SK-N-SH treated with all-trans-retinoic acid at 6 μM for 48 hours (cell line): ENCODE measurements around the gene MRPL33.
A peak's percentile ranks its signal among the peaks of the same experiment; 100 is the strongest.

Experiments
- ATAC-seq: fragments of 200-7000 bp; cut with Tn5 transposase; 3 replicates; pipeline ENCODE4 v1.9.1; 2020; ENCODE audit warnings: mild to moderate bottlenecking, moderate library complexity
- ARNTL ChIP-seq: fragments of 450-650 bp; formaldehyde crosslinking; IDR thresholded peaks from 2 replicates; pipeline ENCODE4 v1.5.0; 2020; ENCODE audit warnings: low read depth, mild to moderate bottlenecking, moderate library complexity, borderline replicate concordance
- BACH2 ChIP-seq: fragments of 250-450 bp; sonication (Bioruptor Pico); IDR thresholded peaks from 2 replicates; pipeline ENCODE4 v1.9.0; 2021; ENCODE audit warnings: mild to moderate bottlenecking, borderline replicate concordance
- CSDC2 ChIP-seq: fragments of 250-450 bp; sonication (Bioruptor Pico); IDR thresholded peaks from 2 replicates; pipeline ENCODE4 v1.5.0; 2020; ENCODE audit warnings: mild to moderate bottlenecking, moderate library complexity
- ESRRG ChIP-seq: fragments of 250-450 bp; sonication (Bioruptor Pico); IDR thresholded peaks from 2 replicates; pipeline ENCODE4 v1.6.1; 2021; ENCODE audit warnings: mild to moderate bottlenecking
- GLIS3 ChIP-seq: fragments of 250-450 bp; sonication (Bioruptor Pico); IDR thresholded peaks from 2 replicates; pipeline ENCODE4 v1.5.0; 2020; ENCODE audit warnings: mild to moderate bottlenecking, moderate library complexity
- ISL1 ChIP-seq: fragments of 250-450 bp; sonication (Bioruptor Pico); IDR thresholded peaks from 2 replicates; pipeline ENCODE4 v2.1.2; 2022; ENCODE audit warnings: mild to moderate bottlenecking, moderate library complexity
- OSR1 ChIP-seq: fragments of 250-450 bp; sonication (Bioruptor Pico); IDR thresholded peaks from 2 replicates; pipeline ENCODE4 v1.8.0; 2022; ENCODE audit warnings: moderate library complexity, mild to moderate bottlenecking, inconsistent platforms
- PPARA ChIP-seq: fragments of 250-450 bp; sonication (Bioruptor Pico); IDR thresholded peaks from 2 replicates; pipeline ENCODE4 v1.5.0; 2020; ENCODE audit warnings: mild to moderate bottlenecking, borderline replicate concordance
- RARB ChIP-seq: fragments of 250-450 bp; sonication (Bioruptor Pico); IDR thresholded peaks from 2 replicates; pipeline ENCODE4 v1.8.0; 2021; ENCODE audit warnings: mild to moderate bottlenecking, moderate library complexity
- SNAI2 ChIP-seq: fragments of 250-450 bp; sonication (Bioruptor Pico); IDR thresholded peaks from 2 replicates; pipeline ENCODE4 v1.5.0; 2020; ENCODE audit warnings: mild to moderate bottlenecking, moderate library complexity
- TCF4 ChIP-seq: fragments of 250-450 bp; sonication (Bioruptor Pico); IDR thresholded peaks from 2 replicates; pipeline ENCODE4 v1.8.0; 2021; ENCODE audit warnings: mild to moderate bottlenecking, moderate library complexity, borderline replicate concordance
- TOX ChIP-seq: fragments of 250-450 bp; sonication (Bioruptor Pico); IDR thresholded peaks from 2 replicates; pipeline ENCODE4 v1.8.0; 2021; ENCODE audit warnings: mild to moderate bottlenecking, moderate library complexity, borderline replicate concordance
- ZC3H10 ChIP-seq: fragments of 250-450 bp; sonication (Bioruptor Pico); IDR thresholded peaks from 2 replicates; pipeline ENCODE4 v1.5.1; 2021; ENCODE audit warnings: mild to moderate bottlenecking, moderate library complexity
- ZFP3 ChIP-seq: fragments of 250-450 bp; sonication (Bioruptor Pico); IDR thresholded peaks from 2 replicates; pipeline ENCODE4 v1.5.0; 2020; ENCODE audit warnings: mild to moderate bottlenecking, moderate library complexity
- ZFP30 ChIP-seq: fragments of 450-650 bp; formaldehyde crosslinking; IDR thresholded peaks from 2 replicates; pipeline ENCODE4 v1.5.0; 2022; ENCODE audit warnings: mild to moderate bottlenecking, moderate library complexity
- ZNF565 ChIP-seq: fragments of 450-650 bp; formaldehyde crosslinking; conservative IDR thresholded peaks from 2 replicates; pipeline ENCODE4 v1.5.0; 2020; ENCODE audit warnings: low read depth, mild to moderate bottlenecking, moderate library complexity
- ZNF70 ChIP-seq: fragments of 450-650 bp; formaldehyde crosslinking; IDR thresholded peaks from 2 replicates; pipeline ENCODE4 v1.5.0; 2020; ENCODE audit warnings: mild to moderate bottlenecking, moderate library complexity
- ZNF8 ChIP-seq: fragments of 450-650 bp; formaldehyde crosslinking; IDR thresholded peaks from 2 replicates; pipeline ENCODE4 v1.5.0; 2020; ENCODE audit warnings: mild to moderate bottlenecking, moderate library complexity
- TF ChIP-seq, protein P1 (sequence below): fragments of 250-450 bp; sonication (Bioruptor Pico); IDR thresholded peaks from 2 replicates; pipeline ENCODE4 v1.5.1; 2020; ENCODE audit warnings: low read depth, mild to moderate bottlenecking, moderate library complexity
- TF ChIP-seq, protein P2 (sequence below): fragments of 250-450 bp; sonication (Bioruptor Pico); IDR thresholded peaks from 2 replicates; pipeline ENCODE4 v1.8.0; 2020; ENCODE audit warnings: mild to moderate bottlenecking, moderate library complexity, borderline replicate concordance
- TF ChIP-seq, protein P3 (sequence below): fragments of 250-450 bp; sonication (Bioruptor Pico); IDR thresholded peaks from 2 replicates; pipeline ENCODE4 v1.5.0; 2020; ENCODE audit warnings: mild to moderate bottlenecking, moderate library complexity

Gene MRPL33

DNA sequence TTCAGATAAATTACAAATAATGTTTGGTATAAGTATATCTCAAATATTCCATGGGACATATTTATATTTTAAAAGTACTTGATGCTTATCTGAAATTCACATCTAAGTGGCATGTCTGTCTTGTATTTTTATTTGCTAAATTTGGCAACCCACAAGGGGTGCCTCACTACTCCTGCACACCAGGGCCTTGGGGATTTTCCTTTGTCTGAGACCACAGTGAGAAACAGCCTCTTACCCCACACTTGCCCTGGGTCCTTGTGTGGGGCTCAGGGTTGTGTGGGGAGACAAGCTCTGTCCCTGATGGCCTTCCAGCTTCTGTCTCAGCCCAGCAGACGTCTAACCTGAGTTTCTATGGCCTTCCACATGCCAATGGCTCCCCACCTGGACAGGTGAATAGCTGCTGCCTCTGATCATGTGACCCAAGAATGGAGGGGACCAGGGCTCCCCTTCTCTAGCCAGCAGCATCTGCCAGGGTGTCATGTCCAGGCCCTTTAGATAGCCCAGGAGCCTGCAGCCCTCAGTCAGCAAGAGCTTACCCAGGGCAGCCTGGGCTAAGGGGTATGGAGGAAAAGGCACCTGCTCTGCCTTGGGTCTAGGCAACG, 49.5 kb upstream of the MRPL33 start (continued):
- TF ChIP-seq BACH2 (CRISPR knock-in tag) = no peak
- no peak for TF ChIP-seq ZFP3 (CRISPR knock-in tag)
- TF ChIP-seq ZNF70 = no peak
- no peak for TF ChIP-seq ISL1
- TF ChIP-seq ZNF8 (CRISPR knock-in tag) = no peak
- TF ChIP-seq RARB = no peak
- no peak for TF ChIP-seq ZNF565
- no peak for TF ChIP-seq SNAI2 (CRISPR knock-in tag)
- no peak for TF ChIP-seq ZFP30
- TF ChIP-seq, protein P1, sequence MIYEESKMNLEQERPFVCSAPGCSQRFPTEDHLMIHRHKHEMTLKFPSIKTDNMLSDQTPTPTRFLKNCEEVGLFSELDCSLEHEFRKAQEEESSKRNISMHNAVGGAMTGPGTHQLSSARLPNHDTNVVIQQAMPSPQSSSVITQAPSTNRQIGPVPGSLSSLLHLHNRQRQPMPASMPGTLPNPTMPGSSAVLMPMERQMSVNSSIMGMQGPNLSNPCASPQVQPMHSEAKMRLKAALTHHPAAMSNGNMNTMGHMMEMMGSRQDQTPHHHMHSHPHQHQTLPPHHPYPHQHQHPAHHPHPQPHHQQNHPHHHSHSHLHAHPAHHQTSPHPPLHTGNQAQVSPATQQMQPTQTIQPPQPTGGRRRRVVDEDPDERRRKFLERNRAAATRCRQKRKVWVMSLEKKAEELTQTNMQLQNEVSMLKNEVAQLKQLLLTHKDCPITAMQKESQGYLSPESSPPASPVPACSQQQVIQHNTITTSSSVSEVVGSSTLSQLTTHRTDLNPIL (CRISPR knock-in tag) = no peak
- TF ChIP-seq, protein P2, sequence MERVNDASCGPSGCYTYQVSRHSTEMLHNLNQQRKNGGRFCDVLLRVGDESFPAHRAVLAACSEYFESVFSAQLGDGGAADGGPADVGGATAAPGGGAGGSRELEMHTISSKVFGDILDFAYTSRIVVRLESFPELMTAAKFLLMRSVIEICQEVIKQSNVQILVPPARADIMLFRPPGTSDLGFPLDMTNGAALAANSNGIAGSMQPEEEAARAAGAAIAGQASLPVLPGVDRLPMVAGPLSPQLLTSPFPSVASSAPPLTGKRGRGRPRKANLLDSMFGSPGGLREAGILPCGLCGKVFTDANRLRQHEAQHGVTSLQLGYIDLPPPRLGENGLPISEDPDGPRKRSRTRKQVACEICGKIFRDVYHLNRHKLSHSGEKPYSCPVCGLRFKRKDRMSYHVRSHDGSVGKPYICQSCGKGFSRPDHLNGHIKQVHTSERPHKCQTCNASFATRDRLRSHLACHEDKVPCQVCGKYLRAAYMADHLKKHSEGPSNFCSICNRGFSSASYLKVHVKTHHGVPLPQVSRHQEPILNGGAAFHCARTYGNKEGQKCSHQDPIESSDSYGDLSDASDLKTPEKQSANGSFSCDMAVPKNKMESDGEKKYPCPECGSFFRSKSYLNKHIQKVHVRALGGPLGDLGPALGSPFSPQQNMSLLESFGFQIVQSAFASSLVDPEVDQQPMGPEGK (CRISPR knock-in tag) = no peak

DNA sequence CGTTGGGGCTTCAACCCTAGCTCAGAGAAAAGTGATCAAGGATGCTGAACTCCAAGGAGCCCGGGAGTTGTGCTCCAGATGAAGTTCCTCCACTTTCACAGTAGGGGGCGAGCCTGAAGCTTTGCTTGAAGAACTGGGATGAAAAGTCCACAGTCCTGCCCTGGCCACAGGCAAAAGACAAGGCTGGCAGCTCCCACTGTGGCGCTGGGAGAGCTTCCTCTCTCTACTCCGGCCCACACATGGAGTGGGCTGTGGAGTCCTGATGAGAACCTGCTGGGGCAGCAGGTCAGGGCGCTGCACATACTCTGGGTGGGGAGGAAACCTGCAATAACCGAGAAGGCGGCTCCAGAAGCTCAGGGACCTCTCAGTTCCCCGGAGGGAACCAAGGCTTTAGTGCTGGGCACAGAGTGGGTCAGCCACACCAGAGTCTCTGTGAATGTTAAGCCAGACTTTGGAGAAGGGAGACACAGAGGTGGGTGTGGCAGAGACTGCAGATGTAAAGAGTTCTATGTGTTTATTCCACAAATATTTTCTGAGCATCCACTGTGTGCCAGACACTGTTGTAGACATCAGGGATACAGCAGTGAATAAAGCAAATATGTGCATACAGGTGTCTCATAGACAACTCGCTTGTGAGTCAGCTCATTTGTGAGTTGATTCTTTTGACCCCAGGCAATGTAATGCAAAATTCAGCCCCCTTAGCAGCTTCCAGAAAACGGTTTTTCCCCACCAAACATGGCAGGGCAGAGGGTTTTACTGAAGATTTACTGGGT, 48.0 kb upstream of the MRPL33 start:
- TF ChIP-seq TOX (CRISPR knock-in tag) (no peak), ZFP3 (CRISPR knock-in tag) (no peak), BACH2 (CRISPR knock-in tag) (no peak), ESRRG (CRISPR knock-in tag) (no peak), ZC3H10 (no peak), ZFP30 (no peak), CSDC2 (no peak), TCF4 (CRISPR knock-in tag) (no peak), ZNF8 (CRISPR knock-in tag) (no peak), OSR1 (no peak), PPARA (CRISPR knock-in tag) (no peak), ARNTL (CRISPR knock-in tag) (no peak), GLIS3 (CRISPR knock-in tag) (no peak)
- TF ChIP-seq, protein P3, sequence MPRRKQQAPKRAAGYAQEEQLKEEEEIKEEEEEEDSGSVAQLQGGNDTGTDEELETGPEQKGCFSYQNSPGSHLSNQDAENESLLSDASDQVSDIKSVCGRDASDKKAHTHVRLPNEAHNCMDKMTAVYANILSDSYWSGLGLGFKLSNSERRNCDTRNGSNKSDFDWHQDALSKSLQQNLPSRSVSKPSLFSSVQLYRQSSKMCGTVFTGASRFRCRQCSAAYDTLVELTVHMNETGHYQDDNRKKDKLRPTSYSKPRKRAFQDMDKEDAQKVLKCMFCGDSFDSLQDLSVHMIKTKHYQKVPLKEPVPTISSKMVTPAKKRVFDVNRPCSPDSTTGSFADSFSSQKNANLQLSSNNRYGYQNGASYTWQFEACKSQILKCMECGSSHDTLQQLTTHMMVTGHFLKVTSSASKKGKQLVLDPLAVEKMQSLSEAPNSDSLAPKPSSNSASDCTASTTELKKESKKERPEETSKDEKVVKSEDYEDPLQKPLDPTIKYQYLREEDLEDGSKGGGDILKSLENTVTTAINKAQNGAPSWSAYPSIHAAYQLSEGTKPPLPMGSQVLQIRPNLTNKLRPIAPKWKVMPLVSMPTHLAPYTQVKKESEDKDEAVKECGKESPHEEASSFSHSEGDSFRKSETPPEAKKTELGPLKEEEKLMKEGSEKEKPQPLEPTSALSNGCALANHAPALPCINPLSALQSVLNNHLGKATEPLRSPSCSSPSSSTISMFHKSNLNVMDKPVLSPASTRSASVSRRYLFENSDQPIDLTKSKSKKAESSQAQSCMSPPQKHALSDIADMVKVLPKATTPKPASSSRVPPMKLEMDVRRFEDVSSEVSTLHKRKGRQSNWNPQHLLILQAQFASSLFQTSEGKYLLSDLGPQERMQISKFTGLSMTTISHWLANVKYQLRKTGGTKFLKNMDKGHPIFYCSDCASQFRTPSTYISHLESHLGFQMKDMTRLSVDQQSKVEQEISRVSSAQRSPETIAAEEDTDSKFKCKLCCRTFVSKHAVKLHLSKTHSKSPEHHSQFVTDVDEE = no peak
- TF ChIP-seq, protein P2 (CRISPR knock-in tag) = no peak
- ATAC-seq = peak; percentile 84

DNA sequence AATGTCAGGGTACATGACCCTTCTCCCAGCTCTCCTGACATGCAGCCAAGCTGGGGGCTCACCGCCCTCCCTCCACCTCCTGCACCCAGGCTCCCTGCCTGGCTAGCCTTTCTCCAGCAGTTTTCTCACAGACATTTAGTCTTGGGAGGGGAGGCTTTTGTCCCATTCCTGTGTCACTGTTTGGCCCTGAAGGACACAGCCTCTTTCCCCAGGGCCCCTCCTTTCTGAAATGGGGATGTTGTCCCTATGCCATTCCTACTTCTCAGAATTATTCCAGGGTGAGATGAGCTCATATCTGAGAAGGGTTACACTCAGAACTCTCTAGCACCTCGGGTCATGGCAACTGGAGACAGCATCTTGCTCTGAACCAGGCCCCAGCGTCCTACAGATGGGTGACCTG, 47.3 kb upstream of the MRPL33 start:
- TF ChIP-seq, protein P2 (CRISPR knock-in tag) = no peak
- TF ChIP-seq ZNF8 (CRISPR knock-in tag) = no peak
- TF ChIP-seq SNAI2 (CRISPR knock-in tag) = no peak
- TF ChIP-seq, protein P1 (CRISPR knock-in tag) = no peak
- TF ChIP-seq TCF4 (CRISPR knock-in tag) = no peak
- TF ChIP-seq, protein P3 = no peak
- TF ChIP-seq ARNTL (CRISPR knock-in tag) = no peak
- no peak for TF ChIP-seq ZNF70
- ATAC-seq = no peak
